HUES64 (cell line): ENCODE data around the gene PRR16.

ENCODE experiments used
- H3K27ac ChIP-seq: 2 replicates; pipeline ENCODE4 v1.7.0; 2013; ENCODE audit warnings: low read depth, low read length, inconsistent platforms
- H3K27me3 ChIP-seq: 2 replicates; pipeline ENCODE4 v1.6.1; 2013; ENCODE audit warnings: mild to moderate bottlenecking, low read length; ENCODE audit not compliant: insufficient read depth
- H3K36me3 ChIP-seq: 2 replicates; pipeline ENCODE4 v1.6.1; 2013; ENCODE audit warnings: mild to moderate bottlenecking, low read length; ENCODE audit not compliant: insufficient read depth
- H3K4me1 ChIP-seq: 2 replicates; pipeline ENCODE4 v1.6.1; 2013; ENCODE audit warnings: mild to moderate bottlenecking, low read length, moderate library complexity; ENCODE audit not compliant: insufficient read depth
- H3K4me3 ChIP-seq: 2 replicates; pipeline ENCODE4 v1.5.1; 2013; ENCODE audit warnings: mild to moderate bottlenecking, low read length, moderate library complexity
- H3K9ac ChIP-seq: 2 replicates; pipeline ENCODE4 v1.6.1; 2013; ENCODE audit warnings: mild to moderate bottlenecking, low read depth, low read length
- H3K9me3 ChIP-seq: 2 replicates; pipeline ENCODE4 v1.6.1; 2013; ENCODE audit warnings: low read depth, low read length; ENCODE audit not compliant: insufficient read depth
- WGBS: fragments of 150-250, 120-280 bp; methylation state at CpG from one replicate; pipeline ENCODE4 v1.1.7; 2013; ENCODE audit warnings: missing lambda C conversion rate; 5-methylcytosine and 5-hydroxymethylcytosine counted together

PRR16 gene

GRCh38 chr5:120613729-120614128 is 149.6 kb downstream of the PRR16 start:
- Histone ChIP-seq H3K27ac (no peak overlapping the region), H3K36me3 (no peaks in the 10 kb centered on the region), H3K9me3 (no peaks in the 10 kb centered on the region), H3K4me1 (0 out of 2 replicates have a peak, but pooled peaks cover 3% of the 10 kb centered on the region), H3K27me3 (peaks cover 12% of the 10 kb centered on the region), H3K9ac (no peak overlapping the region), H3K4me3 (no peak overlapping the region)

DNA sequence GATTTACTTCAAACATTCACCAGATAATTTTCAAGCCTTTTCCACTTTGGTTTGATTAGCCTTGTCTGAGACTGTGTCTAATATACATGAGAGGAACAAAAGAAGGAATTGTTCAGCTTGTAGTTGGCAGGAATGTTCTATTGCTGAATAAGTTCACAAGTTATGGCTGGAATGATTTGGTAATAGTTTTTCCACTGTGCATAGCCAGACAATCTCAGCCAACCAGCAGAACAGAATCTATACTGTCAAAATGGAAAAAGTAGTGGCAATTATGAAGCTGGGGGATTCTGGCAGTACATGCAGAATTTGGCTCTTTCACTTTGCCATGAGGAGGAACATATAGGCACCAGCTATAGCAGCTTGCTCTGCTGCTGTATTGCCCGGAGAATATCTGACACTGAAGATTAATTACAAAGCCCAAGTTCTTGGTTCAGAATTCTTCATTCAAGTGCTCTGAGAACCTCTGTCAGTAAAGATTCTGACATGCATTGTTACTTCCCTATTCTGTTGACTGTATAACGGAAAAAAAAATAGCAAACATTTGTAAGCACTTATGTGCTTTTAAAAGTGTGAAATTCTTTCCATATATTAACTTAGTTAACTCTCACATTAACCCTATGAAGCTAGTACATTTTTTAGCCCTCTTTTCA is 150.6 kb downstream of the PRR16 start:
- H3K4me1 ChIP-seq, result 0 out of 2 replicates have a peak, but pooled peaks cover 3% of the 10 kb centered on the region
- no peak overlapping the region for H3K9ac ChIP-seq
- WGBS, result 66% methylated on average over 2 of the region's 2 CpGs
- H3K4me3 ChIP-seq, result no peak overlapping the region
- no peak overlapping the region for H3K27ac ChIP-seq
- H3K9me3 ChIP-seq, result no peaks in the 10 kb centered on the region
- H3K27me3 ChIP-seq, result peaks cover 21% of the 10 kb centered on the region
- no peaks in the 10 kb centered on the region for H3K36me3 ChIP-seq

DNA sequence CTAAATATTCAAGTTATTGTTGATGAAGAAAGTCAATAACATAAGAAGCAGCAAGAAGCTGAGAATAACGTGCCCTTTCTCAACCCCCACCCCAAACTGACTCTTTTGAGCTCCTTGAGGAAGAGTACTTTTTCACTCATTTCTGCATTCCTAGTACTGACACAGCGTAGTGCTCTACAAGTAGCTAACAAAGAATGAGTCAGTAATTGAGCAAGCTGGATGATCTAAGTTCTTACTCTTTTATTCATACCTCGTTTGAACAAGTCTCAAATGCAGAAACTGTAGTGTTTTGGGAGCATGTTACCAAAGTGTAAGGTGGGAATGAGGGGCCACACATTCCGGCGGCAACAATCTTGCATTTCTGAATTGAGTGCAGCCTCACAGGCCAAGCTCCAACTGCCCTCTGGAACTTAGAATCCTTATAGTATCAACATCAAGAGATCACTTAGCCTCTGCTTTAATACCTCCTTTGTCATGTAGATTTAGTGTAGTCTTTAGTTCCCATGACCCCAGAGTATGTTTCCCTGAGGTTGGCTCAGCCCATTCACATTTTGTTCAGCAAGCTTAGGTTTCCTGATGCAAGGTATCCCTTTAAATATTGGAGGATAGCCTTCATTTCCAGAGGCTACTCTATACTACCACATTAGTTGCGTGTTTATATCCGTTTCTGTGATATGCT is 152.0 kb downstream of the PRR16 start:
- H3K27ac ChIP-seq, result no peak overlapping the region
- H3K4me1 ChIP-seq, result 0 out of 2 replicates have a peak, but pooled peaks cover 3% of the 10 kb centered on the region
- H3K9me3 ChIP-seq, result no peaks in the 10 kb centered on the region
- no peaks in the 10 kb centered on the region for H3K36me3 ChIP-seq
- WGBS, result 79% methylated on average over 6 of the region's 7 CpGs
- H3K9ac ChIP-seq, result no peak overlapping the region
- H3K27me3 ChIP-seq, result peaks cover 36% of the 10 kb centered on the region
- H3K4me3 ChIP-seq, result no peak overlapping the region

DNA sequence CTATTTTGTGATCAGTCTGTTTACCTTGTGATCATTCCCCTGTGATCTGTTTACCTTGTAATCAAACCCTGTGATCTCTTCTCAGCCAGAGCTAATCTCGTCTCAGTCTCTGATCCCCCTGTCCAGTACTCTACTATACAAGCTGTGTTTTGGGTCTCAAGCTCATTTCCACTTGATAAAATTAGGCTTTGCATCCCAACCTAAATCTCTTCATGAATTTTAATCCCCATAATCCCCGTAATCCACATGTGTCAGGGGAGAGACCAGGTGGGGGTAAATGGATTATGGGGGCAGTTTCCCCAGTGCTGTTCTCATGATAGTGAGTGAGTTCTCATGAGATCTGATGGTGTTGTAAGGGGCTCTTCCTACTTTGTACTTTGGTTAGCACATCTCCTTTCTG is 157.2 kb downstream of the PRR16 start:
- H3K9me3 ChIP-seq, result no peaks in the 10 kb centered on the region
- 75% methylated on average over 2 of the region's 2 CpGs for WGBS
- peaks cover 58% of the 10 kb centered on the region for H3K27me3 ChIP-seq
- no peak overlapping the region for H3K27ac ChIP-seq
- no peaks in the 10 kb centered on the region for H3K36me3 ChIP-seq
- no peaks in the 10 kb centered on the region for H3K4me1 ChIP-seq
- H3K4me3 ChIP-seq, result no peak overlapping the region
- H3K9ac ChIP-seq, result no peak overlapping the region

- 100% methylated on average over 1 of the region's 1 CpG for WGBS
- no peaks in the 10 kb centered on the region for H3K36me3 ChIP-seq
- no peak overlapping the region for H3K9ac ChIP-seq
- no peaks in the 10 kb centered on the region for H3K4me1 ChIP-seq
- H3K4me3 ChIP-seq, result no peak overlapping the region
- H3K27me3 ChIP-seq, result peaks cover 43% of the 10 kb centered on the region
- H3K27ac ChIP-seq, result no peak overlapping the region
- no peaks in the 10 kb centered on the region for H3K9me3 ChIP-seq
These were observed 160.0 kb downstream of the PRR16 start for GRCh38 chr5:120624021-120624563.

DNA sequence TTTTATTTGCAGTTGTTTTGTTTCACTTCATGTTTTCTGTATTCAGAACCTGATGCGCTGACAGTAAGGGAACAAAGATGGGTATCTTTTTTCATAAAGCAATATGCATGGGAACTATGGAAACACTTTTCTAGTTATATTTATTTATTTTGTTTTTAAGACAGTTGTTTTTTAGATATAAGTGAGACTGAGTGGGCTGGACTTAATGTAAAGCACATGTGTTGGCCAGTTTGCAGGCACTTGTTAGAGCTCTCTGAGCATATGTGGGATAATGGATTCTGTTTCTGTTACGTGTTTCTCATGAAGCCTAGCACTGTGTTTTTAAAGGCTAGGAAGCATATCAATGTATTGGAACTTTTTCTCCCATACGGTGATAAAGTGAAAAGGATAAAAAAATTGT is 164.1 kb downstream of the PRR16 start:
- Histone ChIP-seq H3K4me3 (no peak overlapping the region), H3K36me3 (no peaks in the 10 kb centered on the region), H3K4me1 (no peaks in the 10 kb centered on the region), H3K27ac (no peak overlapping the region), H3K27me3 (peaks cover 5% of the 10 kb centered on the region; the same call in 1 of the 2 replicates), H3K9me3 (no peaks in the 10 kb centered on the region), H3K9ac (no peak overlapping the region)
- WGBS, result 95% methylated on average over 3 of the region's 3 CpGs

DNA sequence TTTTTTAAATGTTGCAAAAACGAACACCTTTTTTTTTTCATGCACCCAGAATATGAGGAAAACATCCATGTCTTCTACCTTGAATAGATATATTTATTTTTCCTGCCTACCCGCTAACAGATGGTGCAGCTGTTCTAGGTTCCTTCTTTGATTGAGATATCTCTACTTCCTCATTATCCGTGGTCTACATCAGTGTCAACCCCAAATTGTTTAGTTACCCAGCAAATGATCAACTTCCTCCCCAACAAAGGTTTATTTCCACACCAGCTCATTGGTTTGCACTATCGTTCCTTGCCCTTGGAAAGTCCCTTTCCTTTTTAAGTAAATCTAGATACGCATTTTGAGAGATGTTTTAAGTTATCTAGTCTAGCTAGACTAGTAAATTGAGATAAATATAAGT is 166.4 kb downstream of the PRR16 start:
- H3K27ac ChIP-seq, result no peak overlapping the region
- no peaks in the 10 kb centered on the region for H3K9me3 ChIP-seq
- no peaks in the 10 kb centered on the region for H3K36me3 ChIP-seq
- H3K4me3 ChIP-seq, result no peak overlapping the region
- H3K4me1 ChIP-seq, result no peaks in the 10 kb centered on the region
- 93% methylated on average over 3 of the region's 5 CpGs for WGBS
- H3K27me3 ChIP-seq, result no peaks in the 10 kb centered on the region
- H3K9ac ChIP-seq, result no peak overlapping the region

GRCh38 chr5:120631611-120632010 is 167.5 kb downstream of the PRR16 start:
- H3K9me3 ChIP-seq, result no peaks in the 10 kb centered on the region
- no peaks in the 10 kb centered on the region for H3K4me1 ChIP-seq
- H3K27ac ChIP-seq, result no peak overlapping the region
- H3K4me3 ChIP-seq, result no peak overlapping the region
- H3K36me3 ChIP-seq, result no peaks in the 10 kb centered on the region
- H3K9ac ChIP-seq, result no peak overlapping the region
- 88% methylated on average over 2 of the region's 2 CpGs for WGBS
- no peaks in the 10 kb centered on the region for H3K27me3 ChIP-seq

- Histone ChIP-seq H3K9ac (no peak overlapping the region), H3K9me3 (no peaks in the 10 kb centered on the region), H3K4me1 (no peaks in the 10 kb centered on the region), H3K36me3 (no peaks in the 10 kb centered on the region), H3K27me3 (no peaks in the 10 kb centered on the region), H3K4me3 (no peak overlapping the region), H3K27ac (no peak overlapping the region)
- 98% methylated on average over 3 of the region's 3 CpGs for WGBS
These were observed 168.3 kb downstream of the PRR16 start for GRCh38 chr5:120632430-120632829.

DNA sequence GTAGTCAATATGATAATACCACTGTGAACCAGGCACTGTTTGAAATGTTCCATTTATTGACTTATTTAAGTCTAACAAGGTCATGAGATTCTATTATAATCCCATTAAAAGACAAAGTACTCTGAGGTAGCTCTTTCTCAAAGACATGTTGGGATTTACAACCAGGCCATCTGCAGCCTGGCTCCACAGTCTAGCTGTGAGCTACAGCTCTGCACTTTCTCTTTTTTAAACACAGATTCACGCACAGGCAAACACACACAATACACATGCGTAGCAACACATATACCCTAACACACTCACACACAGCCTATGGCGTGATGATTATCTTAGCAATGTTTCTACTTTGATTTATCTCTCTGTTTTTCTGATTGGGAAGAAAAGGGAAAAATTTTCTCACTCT is 174.3 kb downstream of the PRR16 start:
- H3K4me1 ChIP-seq, result no peaks in the 10 kb centered on the region
- no peak overlapping the region for H3K9ac ChIP-seq
- no peaks in the 10 kb centered on the region for H3K9me3 ChIP-seq
- no peak overlapping the region for H3K4me3 ChIP-seq
- H3K27ac ChIP-seq, result no peak overlapping the region
- WGBS, result 64% methylated on average over 3 of the region's 3 CpGs
- no peaks in the 10 kb centered on the region for H3K36me3 ChIP-seq
- no peaks in the 10 kb centered on the region for H3K27me3 ChIP-seq

DNA sequence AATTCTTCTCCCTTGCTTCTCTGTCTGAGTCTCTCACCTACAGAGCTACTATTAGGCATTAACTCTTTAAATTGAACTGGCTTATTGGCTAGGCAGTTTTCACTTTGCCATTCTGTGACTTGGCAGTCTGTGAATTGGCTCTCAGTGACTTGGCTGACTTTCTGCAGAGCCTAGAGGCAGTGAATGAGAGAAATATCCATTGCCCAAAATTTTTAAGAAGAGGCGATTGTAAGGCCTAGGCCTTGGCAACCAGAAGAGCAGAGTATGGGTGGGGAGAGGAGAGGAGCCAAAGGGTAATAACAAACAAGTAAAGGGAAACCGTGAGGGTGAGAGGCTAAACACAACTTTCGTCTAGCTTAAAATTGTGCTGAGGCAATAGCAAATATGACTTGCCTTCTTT is 176.7 kb downstream of the PRR16 start:
- no peaks in the 10 kb centered on the region for H3K4me1 ChIP-seq
- no peaks in the 10 kb centered on the region for H3K9me3 ChIP-seq
- H3K27me3 ChIP-seq, result no peaks in the 10 kb centered on the region
- H3K4me3 ChIP-seq, result no peak overlapping the region
- WGBS, result 94% methylated on average over 3 of the region's 3 CpGs
- no peaks in the 10 kb centered on the region for H3K36me3 ChIP-seq
- no peak overlapping the region for H3K9ac ChIP-seq
- no peak overlapping the region for H3K27ac ChIP-seq
